Ureter (tissue), 1 donor: ENCODE results near the gene LYSMD3. TPM values are rescaled to one million over a fixed set of nuclear protein-coding genes. Genes with fewer than 3 reads are reported as not detected.

Source experiments
- DNase-seq: peaks from one replicate; pipeline ENCODE4 v3.0.0-alpha.2; 2020; ENCODE audit warnings: low spot score
- total RNA-seq: library from RNA; stranded (reverse); gene quantifications from one replicate; pipeline ENCODE4 v1.2.4, GENCODE V29; 2023
- donor health status: DM: yes; HTN: yes; CAD: no.

The LYSMD3 gene
- total RNA-seq, 1 donor from 2014 or later, result 15.1 TPM

DNA sequence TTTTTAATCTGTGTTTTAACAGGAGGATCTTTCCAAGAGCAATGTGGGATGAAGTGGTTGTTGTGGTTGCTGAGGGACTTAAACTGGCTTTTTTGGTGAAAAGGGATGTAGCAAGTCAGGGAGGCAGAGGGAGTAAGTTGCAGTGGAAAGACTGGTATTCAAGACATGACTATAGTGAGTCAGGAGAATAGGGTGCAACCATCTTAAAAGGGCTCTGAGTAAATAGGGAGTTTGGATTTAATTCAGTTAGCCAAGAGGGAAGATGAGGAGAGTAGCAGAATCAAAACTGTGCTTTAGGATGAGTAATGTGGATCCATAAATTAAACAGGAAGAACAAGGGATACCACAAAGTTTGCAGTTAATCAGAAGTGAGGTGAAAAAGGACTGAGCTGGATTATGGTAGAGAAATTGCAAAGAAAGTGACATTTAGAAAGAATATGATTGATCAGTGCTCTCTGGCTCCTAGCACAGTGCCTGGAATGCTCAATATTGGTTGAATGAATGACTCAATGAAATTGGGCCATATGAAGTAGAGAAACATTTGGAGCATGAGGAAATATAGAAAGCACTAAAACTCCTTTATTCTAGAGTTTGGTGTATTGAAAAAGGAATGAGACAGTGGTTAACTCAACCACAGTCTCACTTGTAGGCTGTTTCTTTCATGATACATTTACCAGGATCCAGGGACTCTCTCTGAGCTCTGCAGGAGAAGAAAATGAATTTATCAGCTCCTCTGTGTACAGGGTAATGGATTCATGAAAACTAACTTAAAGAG, 49.6 kb downstream of the LYSMD3 start:
- DNase-seq, result no peak

DNA sequence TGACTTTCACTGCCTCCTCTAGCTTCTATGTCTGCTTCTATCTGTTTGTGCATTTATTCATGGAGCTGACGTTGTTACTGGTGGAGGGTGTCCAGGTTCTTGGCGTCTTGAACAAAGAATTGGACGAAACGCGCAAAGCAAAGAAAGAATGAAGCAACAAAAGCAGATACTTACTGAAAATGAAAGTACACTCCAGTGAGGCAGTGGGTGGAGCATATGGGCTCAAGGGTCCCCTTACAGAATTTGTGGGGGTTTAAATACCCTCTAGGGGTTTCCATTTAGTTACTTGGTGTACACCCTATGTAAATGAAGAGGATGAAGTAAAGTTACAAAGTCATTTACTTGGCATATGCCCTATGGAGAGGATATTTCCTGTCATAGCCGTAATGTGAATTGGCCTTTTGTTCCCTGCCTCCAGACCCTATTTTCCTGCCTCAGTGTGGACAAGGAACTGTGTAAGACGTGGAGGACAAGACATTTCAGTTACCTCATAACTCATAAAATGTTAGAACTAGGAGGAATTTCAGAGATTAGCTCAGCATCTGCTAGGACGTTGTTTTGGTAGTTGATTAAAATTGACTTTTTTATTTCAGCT, 51.7 kb downstream of the LYSMD3 start:
- no peak for DNase-seq

DNA sequence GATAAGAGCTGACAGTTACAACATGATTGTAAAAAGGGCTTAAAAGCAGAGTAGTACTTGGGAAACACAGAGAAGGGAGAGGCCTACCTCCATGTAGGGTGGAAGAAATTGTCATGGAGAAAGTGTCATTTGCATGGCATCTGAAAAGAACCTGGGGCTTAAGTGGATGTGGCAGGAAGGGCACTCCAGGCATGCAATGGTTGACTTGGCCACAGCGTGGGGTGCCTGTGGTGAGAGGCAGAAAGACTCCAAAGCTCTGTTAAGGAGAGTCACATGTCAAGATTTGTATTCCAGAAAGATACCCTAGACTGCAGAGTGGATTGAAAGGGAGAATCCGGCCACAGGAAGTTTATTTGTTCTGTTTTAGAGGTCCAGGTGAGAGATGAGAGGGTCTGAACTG, 52.3 kb downstream of the LYSMD3 start:
- DNase-seq, result no peak

DNA sequence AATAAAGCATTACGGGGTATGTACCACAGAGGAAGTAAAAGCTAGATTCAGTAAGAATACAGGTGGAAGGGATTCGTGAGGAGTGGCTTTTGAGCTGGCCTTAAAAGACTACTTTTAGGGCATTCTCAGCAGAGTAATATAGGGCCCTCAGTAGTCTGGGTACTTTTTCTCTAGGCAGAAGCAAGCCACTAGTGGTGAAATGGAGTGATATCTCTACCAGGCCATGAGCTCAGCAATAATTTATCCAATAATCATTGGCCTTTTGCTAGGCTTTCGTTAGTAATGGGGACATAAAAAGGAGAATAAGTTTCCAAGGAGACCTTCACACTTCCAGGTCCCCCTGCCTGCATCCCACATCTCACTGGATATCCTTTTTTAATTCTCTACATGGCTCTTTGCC, 53.0 kb downstream of the LYSMD3 start:
- no peak for DNase-seq

DNA sequence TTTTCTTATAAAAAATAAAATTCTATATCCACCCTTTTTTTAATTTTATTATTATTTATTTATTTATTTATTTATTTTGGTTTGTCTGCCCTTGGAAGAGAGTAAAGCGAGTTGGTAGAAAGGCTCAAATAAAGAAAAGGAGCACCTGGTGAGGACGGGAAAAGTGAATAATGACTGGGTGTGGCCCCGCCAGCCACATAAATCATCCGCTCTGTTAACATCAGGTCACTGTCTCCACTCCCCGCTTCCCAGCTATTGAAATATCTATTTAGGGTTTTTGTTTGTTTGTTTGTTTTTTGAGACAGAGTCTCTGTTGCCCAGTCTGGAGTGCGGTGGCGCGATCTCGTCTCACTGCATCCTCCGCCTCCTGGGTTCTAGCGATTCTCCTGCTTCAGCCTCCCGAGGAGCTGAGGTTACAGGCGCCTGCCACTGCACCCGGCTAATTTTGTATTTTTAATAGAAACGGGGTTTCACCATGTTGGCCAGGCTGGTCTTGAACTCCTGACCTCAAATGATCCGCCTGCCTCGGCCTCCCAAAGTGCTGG, 53.9 kb downstream of the LYSMD3 start:
- no peak for DNase-seq

DNA sequence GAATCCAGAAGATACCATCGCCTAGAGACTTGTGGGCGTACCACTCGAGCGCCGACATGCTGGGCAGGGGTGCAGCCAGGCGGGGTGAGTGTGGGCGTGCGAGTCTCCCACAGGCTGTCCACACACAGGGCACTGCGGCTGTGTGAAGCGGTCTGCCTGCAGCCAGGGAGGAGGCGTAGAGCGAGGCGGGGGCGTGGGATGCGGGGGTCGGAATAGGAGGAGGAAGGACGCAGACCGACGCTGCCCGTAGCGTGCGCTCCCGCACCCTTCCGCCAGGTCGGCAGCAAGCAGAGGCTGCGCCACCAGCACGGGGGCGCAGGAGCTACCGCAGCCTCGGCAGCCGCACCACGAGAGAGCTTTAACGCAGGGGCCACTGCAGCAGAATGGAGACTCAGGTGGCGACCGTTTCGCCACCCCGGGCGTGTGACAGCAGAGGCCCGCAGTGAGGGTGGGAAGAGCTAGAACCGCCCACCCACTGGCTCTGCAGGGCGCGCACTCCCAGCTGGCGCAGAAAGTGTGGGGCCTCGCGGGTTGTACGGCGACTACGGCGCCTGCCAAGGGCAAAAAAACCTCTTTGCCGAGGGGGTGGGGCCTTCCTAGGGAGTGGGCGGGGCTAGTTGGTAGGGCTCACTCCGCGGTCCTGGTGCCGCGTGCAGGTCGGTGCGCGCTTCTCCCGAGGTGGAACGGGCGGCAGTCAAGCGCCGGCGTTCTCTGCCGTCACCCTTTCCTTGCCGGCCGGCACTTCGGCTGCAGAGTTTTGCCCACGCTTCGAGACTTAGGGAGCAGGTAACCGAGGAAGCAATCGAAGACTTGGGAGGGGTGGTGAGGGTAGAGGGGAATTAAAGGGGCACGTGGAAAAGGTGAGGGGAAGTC, 54.9 kb downstream of the LYSMD3 start, which contains the start of the genes MBLAC2 and POLR3G:
Gene MBLAC2 (minus strand): TSS at position 537 of the 873 bp plus-strand sequence. CDS start 479 bp downstream, at position 58.
Gene POLR3G (plus strand): TSS at position 630 of the 873 bp plus-strand sequence. CDS start 10,704 bp downstream, outside the sequence.
- peak; percentile 96 for DNase-seq

DNA sequence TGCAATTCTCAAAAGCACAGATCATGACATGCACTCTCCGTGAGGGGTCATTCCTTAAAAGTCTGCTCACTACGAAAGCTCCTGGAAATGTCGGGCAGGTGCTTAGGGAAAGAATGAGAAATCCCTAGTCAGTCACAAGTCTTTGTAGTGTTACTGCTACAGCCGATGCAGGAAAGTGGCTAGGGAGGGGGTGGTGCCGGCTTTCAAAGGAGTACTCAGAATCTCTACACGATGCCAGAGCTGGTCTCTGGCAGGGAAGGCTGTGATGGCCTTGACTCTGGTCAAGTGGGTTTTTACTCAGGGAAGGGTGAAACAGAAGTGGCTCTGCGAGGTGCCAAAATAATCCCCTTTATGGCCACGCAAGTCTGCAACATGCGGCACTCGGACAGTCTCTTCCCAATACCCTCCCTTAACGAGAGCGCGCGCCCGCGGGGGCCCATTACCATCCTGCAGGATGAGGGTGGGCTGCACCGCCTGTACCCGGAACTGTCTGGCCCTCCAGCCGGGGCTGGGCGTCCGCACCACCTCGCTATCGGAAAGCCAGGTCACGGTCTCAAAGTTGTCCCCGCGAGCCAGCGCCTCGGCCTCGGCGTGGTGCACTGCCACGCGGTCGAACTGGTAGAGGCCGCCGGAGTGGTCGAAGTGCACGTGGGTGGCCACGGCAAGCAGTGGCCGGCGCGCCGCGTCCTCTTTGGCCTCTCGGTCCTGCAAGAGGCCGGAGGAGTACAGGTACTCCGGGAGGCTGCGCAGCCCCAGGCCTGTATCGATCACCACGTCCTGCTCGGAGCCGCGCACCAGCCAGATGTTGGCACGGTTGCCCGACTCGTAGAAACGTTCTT, 55.8 kb downstream of the LYSMD3 start:
- no peak for DNase-seq

DNA sequence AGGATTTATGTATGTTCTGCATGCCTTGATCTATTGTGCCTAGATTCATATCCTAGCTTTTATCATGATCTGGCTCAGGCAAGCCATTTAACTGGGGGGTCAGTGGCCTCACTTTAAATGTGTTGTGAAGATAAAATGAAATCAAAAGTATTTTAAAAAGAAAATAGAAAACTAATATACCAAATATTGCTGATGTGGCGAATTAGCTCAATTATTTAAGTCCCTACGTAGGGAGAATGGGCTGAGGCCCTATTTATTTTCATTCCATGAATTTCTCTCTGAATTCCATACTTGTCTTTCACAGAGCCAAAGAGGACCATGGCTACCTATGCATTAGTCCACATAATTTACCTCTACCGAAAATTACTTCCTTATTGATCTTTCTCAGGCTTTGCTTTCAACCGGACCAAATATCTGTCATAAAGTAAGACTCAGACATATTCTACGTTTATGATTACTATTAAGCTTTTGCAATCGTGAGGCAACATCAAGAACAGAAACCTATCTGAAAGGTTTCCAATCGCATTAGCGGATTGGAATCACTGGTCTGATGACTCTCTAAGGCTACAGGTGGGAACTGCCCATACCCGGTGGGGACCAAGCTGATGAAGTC, 56.5 kb downstream of the LYSMD3 start:
- DNase-seq, result no peak

Other genes with a start within 250 kb of the LYSMD3 start
- 26.1 TPM for gene CETN3, start 119.8 kb downstream of the LYSMD3 start, total RNA-seq
- 7.8 TPM for gene MBLAC2, start 54.8 kb downstream of the LYSMD3 start, total RNA-seq
- 2.1 TPM for gene POLR3G, start 54.7 kb downstream of the LYSMD3 start, total RNA-seq
- 4.7 TPM for gene ADGRV1, start 29.2 kb upstream of the LYSMD3 start, total RNA-seq